DOHH2 (cell line): ENCODE measurements around the gene FAM107B.
A peak's percentile ranks its signal among the peaks of the same experiment; 100 is the strongest.

ENCODE experiments used
- H3F3A ChIP-seq: fragments of 200-600 bp; sonication (generic), shearing (Covaris generic); 2 replicates; pipeline ENCODE4 v1.6.0; 2016; ENCODE audit warnings: antibody characterized with exemption, mild to moderate bottlenecking; ENCODE audit not compliant: control insufficient read depth, insufficient read depth
- H3K27ac ChIP-seq: fragments of 200-600 bp; sonication (generic); 2 replicates; pipeline ENCODE4 v1.5.1; 2014; ENCODE audit warnings: low read depth, mild to moderate bottlenecking, low read length, moderate library complexity
- H3K27me3 ChIP-seq: fragments of 200-600 bp; sonication (generic); 2 replicates; pipeline ENCODE4 v1.6.1; 2014; ENCODE audit warnings: mild to moderate bottlenecking, low read length, mixed read lengths; ENCODE audit not compliant: control insufficient read depth
- H3K36me3 ChIP-seq: fragments of 200-600 bp; sonication (generic); 2 replicates; pipeline ENCODE4 v1.6.1; 2014; ENCODE audit warnings: mild to moderate bottlenecking, low read length, moderate library complexity, mixed read lengths; ENCODE audit not compliant: control insufficient read depth
- H3K4me1 ChIP-seq: fragments of 200-600 bp; sonication (generic); 2 replicates; pipeline ENCODE4 v1.6.1; 2014; ENCODE audit warnings: mild to moderate bottlenecking, low read length, mixed read lengths; ENCODE audit not compliant: control insufficient read depth
- H3K4me2 ChIP-seq: fragments of 200-600 bp; sonication (generic); 2 replicates; pipeline ENCODE4 v1.6.0; 2014; ENCODE audit warnings: mild to moderate bottlenecking, low read length, moderate library complexity
- H3K4me3 ChIP-seq: fragments of 200-600 bp; sonication (generic); 2 replicates; pipeline ENCODE4 v1.5.1; 2014; ENCODE audit warnings: mild to moderate bottlenecking, low read length, mixed read lengths
- H3K79me2 ChIP-seq: fragments of 200-600 bp; sonication (generic); 2 replicates; pipeline ENCODE4 v1.6.1; 2014; ENCODE audit warnings: mild to moderate bottlenecking, low read length, mixed read lengths; ENCODE audit not compliant: control insufficient read depth
- H3K9me2 ChIP-seq: fragments of 200-600 bp; sonication (generic); replicated peaks from 2 replicates; pipeline ENCODE4 v1.6.1; 2014; ENCODE audit warnings: mild to moderate bottlenecking, low read length, mixed read lengths; ENCODE audit not compliant: control insufficient read depth
- H3K9me3 ChIP-seq: fragments of 200-600 bp; sonication (generic); 2 replicates; pipeline ENCODE4 v1.6.1; 2014; ENCODE audit warnings: antibody characterized with exemption, low read length, mixed read lengths; ENCODE audit not compliant: control insufficient read depth, insufficient read depth
- H4K20me1 ChIP-seq: fragments of 200-600 bp; sonication (generic); 2 replicates; pipeline ENCODE4 v1.6.0; 2014; ENCODE audit warnings: low read depth, mild to moderate bottlenecking, antibody characterized with exemption, low read length, moderate library complexity; ENCODE audit not compliant: control insufficient read depth, insufficient read depth
- CTCF ChIP-seq: fragments of 200-600 bp; sonication (generic); IDR thresholded peaks from one replicate; pipeline ENCODE4 v1.5.1; 2014; ENCODE audit warnings: antibody characterized with exemption, mild to moderate bottlenecking, low read depth, low read length; ENCODE audit not compliant: poor library complexity, severe bottlenecking
- EZH2phosphoT487 ChIP-seq: fragments of 200-600 bp; sonication (generic); IDR thresholded peaks from 2 replicates; pipeline ENCODE4 v1.6.1; 2017; ENCODE audit warnings: borderline replicate concordance, mild to moderate bottlenecking, antibody characterized with exemption, low read length, moderate library complexity, mixed read lengths

The FAM107B gene

DNA sequence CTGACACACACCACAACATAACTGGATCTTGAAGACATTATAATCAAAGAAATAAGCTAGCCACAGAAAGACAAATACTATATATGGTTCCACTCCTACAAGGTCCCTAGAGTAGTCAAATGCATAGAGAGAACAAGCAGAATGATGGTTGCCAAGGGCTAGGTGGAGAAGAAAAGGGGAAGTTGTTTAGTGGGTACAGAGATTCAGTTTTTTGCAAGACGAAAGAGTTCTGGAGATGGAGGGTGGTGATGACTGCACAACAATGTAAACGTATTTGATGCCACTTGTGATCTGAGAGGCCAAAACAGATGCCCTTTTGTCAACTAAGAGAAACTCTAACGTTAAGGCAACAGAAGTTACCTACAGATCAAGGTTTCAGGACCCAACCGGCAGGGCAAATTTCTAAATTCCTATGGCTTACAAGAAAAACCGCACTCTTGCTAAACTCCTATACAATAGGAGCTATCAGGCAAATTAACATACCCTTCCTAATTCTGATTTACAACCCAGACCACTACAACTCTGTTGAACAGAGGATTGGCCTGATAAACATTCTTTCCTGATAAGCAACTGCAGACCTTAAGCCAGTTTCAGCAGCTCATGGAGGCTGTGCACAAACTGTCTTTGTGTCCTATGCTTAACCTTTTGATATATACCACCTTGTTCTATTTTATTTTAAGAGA, 69.0 kb downstream of the FAM107B start:
- Histone ChIP-seq H3K4me3 (no peak overlapping the region), H3K4me2 (peak overlapping the region; percentile 14; the same call in 1 of the 2 replicates), H3K36me3 (no peaks in the 10 kb centered on the region), H3K9me2 (no peaks in the 10 kb centered on the region), H3K4me1 (peaks cover 13% of the 10 kb centered on the region), H3K27me3 (no peaks in the 10 kb centered on the region), H3F3A (no peaks in the 10 kb centered on the region), H3K79me2 (no peaks in the 10 kb centered on the region), H3K27ac (no peak overlapping the region), H4K20me1 (no peaks in the 10 kb centered on the region), H3K9me3 (no peaks in the 10 kb centered on the region)
- no peak for TF ChIP-seq EZH2phosphoT487
- TF ChIP-seq CTCF, result no peak

DNA sequence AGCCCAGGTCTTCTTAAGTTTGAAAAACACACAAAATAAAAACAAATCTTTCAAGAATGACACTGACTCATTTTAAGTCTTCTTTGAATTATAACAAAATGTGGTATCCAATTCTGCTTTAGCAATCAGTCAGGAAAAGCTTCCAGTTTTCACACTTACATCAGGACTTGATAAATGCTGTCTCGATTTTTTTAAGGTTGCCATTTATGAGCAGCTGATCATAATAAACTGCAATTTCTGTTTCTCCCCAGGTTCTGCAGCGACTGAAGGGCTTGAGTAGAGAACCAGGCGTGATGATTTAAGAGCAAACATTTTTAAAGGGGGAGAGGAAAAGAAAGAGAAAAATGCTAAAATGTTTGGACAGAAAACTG, 71.1 kb downstream of the FAM107B start:
- Histone ChIP-seq H3K9me3 (no peaks in the 10 kb centered on the region), H3F3A (no peaks in the 10 kb centered on the region), H3K36me3 (no peaks in the 10 kb centered on the region), H3K4me1 (peaks cover 13% of the 10 kb centered on the region), H4K20me1 (no peaks in the 10 kb centered on the region), H3K27ac (no peak overlapping the region), H3K4me3 (no peak overlapping the region), H3K4me2 (no peak overlapping the region), H3K27me3 (no peaks in the 10 kb centered on the region), H3K9me2 (no peaks in the 10 kb centered on the region), H3K79me2 (no peaks in the 10 kb centered on the region)
- TF ChIP-seq CTCF (no peak), EZH2phosphoT487 (no peak)

- no peaks in the 10 kb centered on the region for H4K20me1 ChIP-seq
- TF ChIP-seq EZH2phosphoT487, result no peak
- TF ChIP-seq CTCF, result no peak
Observed at GRCh38 chr10:14701466-14701865, 73.2 kb downstream of the FAM107B start.

GRCh38 chr10:14700546-14700945, 74.2 kb downstream of the FAM107B start:
- H4K20me1 ChIP-seq, result no peaks in the 10 kb centered on the region
- no peaks in the 10 kb centered on the region for H3K9me2 ChIP-seq
- no peaks in the 10 kb centered on the region for H3K27me3 ChIP-seq
- H3F3A ChIP-seq, result no peaks in the 10 kb centered on the region
- H3K4me3 ChIP-seq, result no peak overlapping the region
- TF ChIP-seq CTCF (no peak), EZH2phosphoT487 (no peak)
- no peaks in the 10 kb centered on the region for H3K79me2 ChIP-seq
- H3K4me2 ChIP-seq, result no peak overlapping the region
- H3K36me3 ChIP-seq, result no peaks in the 10 kb centered on the region
- H3K9me3 ChIP-seq, result no peaks in the 10 kb centered on the region
- no peak overlapping the region for H3K27ac ChIP-seq
- H3K4me1 ChIP-seq, result peaks cover 7% of the 10 kb centered on the region

More at GRCh38 chr10:14701466-14701865, 73.2 kb downstream of the FAM107B start:
- Histone ChIP-seq H3K4me1 (peaks cover 13% of the 10 kb centered on the region), H3K36me3 (no peaks in the 10 kb centered on the region), H3K27ac (no peak overlapping the region), H3K4me2 (no peak overlapping the region), H3K4me3 (no peak overlapping the region), H3K79me2 (no peaks in the 10 kb centered on the region), H3K9me2 (no peaks in the 10 kb centered on the region), H3K9me3 (no peaks in the 10 kb centered on the region), H3K27me3 (no peaks in the 10 kb centered on the region), H3F3A (no peaks in the 10 kb centered on the region)
